HFF-Myc (cell line): ENCODE measurements around the gene C2orf42.
A peak's percentile ranks its signal among the peaks of the same experiment; 100 is the strongest.

Source experiments
- DNase-seq: peaks from one replicate; pipeline ENCODE4 v3.0.0-alpha.2; 2011; ENCODE audit warnings: low read depth; ENCODE audit errors: extremely low read depth
- H3K4me3 ChIP-seq: replicated peaks from 2 replicates; pipeline ENCODE4 v1.5.1; 2011; ENCODE audit warnings: low read depth, mild to moderate bottlenecking, control low read depth, low read length
- CTCF ChIP-seq: IDR thresholded peaks from 2 replicates; pipeline ENCODE4 v1.5.1; 2012; ENCODE audit warnings: mild to moderate bottlenecking, low read depth, low read length, control low read depth; ENCODE audit errors: missing control alignments

C2orf42 gene

DNA sequence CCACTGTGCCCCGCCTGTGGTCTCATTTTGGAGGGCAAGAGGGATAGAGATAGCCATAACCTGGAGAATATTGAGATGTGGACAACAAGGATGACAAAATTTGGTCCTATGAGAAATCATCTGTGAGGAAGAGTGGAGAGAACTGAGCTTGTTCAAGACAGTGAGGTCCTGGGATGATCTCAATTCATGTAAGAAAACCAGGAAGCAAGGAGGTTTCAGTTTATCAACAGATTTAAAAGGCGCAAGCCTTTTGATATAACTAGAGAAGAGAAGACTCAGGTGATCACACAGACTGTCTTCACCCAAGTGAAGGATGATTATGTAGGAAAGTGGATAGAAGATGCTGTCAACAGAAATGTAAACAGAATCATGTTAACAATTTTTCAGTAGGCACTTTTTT is 64.4 kb downstream of the C2orf42 start:
- no peak for DNase-seq
- H3K4me3 ChIP-seq = no peak overlapping the region
- TF ChIP-seq CTCF = no peak

DNA sequence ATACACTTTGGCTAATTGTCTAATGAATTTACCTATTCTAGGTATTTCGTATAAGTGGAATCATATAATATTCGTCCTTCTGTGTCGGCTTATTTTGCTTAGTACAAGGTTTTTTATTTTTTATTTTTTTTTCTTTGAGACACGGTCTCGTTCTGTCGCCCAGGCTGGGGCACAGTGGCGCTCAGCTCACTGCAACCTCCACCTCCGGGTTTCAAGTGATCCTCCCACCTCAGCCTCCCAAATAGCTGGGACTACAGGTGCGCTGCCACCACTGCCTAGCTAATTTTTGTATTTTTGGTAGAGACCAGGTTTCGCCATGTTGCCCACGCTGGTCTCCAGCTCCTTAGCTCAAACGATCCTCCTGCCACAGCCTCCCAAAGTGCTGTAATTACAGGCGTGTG is 65.3 kb downstream of the C2orf42 start:
- no peak for TF ChIP-seq CTCF
- no peak for DNase-seq
- peak overlapping the region; percentile 48 for H3K4me3 ChIP-seq

DNA sequence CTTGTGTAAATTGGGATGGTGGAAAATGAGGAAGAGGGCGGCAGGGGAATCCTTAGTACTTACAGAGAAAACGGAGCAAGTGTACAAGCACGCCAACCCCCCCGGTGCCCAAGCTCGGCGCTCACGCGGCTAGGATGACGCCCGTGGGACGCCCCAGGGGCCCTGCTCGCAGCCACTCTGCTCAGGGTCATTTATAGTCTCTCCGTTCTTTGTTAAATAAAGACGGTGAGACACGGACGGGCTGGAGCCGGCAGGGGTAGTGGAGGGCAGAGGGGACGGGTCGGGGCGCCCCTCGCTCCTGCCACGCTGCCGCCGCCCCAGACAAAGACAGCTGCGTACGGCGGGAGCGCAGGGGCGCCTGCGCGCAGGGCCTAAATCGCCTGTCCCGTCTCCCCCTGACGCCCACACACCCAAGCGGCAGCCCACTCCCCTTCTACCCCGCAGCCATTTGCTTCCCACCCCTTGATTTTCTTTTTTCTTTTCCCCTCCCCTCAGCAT is 65.8 kb downstream of the C2orf42 start:
- DNase-seq = no peak
- H3K4me3 ChIP-seq = peak overlapping the region; percentile 48

GRCh38 chr2:70123829-70124116 is 67.0 kb downstream of the C2orf42 start:
- TF ChIP-seq CTCF = no peak
- peak overlapping the region; percentile 48 for H3K4me3 ChIP-seq
- DNase-seq = no peak

More for the DNA sequence above, 65.8 kb downstream of the C2orf42 start:
- no peak for TF ChIP-seq CTCF

DNA sequence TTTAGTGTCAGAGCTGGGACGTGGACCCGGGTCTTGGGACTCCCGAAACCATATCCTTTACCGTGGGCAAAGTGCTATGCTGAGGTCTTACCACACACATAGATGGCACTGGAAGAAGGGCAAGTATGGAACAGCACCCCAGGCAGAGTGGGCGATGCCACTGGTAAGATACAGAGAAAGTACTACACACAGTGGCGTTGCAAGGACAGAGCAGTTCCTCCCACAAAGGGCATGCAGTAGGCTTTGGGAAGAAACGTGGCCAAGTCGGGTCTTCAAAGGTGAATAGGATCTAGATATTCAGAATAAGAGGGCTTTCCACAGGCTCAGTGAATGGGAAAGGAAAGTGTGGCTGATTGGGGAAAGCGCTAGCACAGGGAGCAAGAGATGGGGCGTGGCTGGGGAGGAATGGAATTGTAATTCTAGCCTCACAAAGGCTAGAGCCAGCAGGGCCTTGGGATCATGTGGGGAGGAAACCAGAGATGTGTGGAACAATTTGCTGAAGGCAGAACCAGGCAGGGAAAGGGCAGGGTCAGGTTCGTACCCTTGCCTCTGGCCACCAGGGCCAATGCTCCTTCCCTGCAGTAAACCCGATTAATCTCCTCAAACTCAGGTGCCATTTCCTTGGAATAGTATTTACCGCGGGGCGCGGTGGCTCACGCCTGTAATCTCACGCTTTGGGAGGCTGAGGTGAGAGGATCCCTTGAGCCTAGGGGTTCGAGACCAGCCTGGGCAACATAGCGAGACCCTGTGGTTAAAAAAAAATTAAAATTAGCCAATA is 67.6 kb downstream of the C2orf42 start:
- no peak overlapping the region for H3K4me3 ChIP-seq
- no peak for DNase-seq
- TF ChIP-seq CTCF = no peak

DNA sequence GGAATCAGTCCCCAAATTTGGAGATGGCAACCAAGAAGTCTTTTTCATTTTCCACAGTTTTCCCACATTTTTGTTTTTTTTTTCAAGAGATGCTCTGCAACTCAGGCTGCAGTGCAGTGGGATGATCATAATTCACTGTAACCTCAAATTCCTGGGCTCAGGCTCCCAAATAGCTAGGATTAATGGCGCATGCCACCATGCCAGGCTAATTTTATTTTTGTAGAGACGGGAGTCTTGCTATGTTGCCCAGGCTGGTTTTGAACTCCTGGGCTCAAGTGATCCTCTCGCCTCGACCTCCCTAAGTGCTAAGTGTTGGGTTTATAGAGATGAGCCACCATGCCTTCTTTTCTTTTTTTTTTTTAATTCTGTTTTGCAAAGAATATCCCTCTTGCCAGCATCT is 68.3 kb downstream of the C2orf42 start:
- DNase-seq = no peak
- H3K4me3 ChIP-seq = no peak overlapping the region

More for the DNA sequence above, 68.3 kb downstream of the C2orf42 start:
- TF ChIP-seq CTCF = no peak
